ENCODE data around the gene ASAP3.
"Not testable (repeated sequence)": the region's sequence is repeated elsewhere in the genome, so short reads cannot be mapped to it uniquely, and the experiment has no call there.

Gene ASAP3

GRCh38 chr1:23381233-23381885 lies 102.6 kb downstream of the ASAP3 start:
- no peak overlapping the region for H3K4me2 ChIP-seq (ENCODE audit: low read depth, low read length, poor library complexity, severe bottlenecking)
- no peaks in the 10 kb centered on the region for H3K27me3 ChIP-seq (ENCODE audit: low read length)
- no peaks in the 10 kb centered on the region for H4K20me1 ChIP-seq (ENCODE audit: low read depth, low read length)
- no peak overlapping the region for H2AFZ ChIP-seq (ENCODE audit: low read depth, low read length, severe bottlenecking)
- H3K79me2 ChIP-seq (ENCODE audit: insufficient read depth, low read length), result no peaks in the 10 kb centered on the region
- H3K9me2 ChIP-seq (replicated peaks; ENCODE audit: insufficient read depth, low read length), result no peaks in the 10 kb centered on the region
- no peak overlapping the region for H3K4me3 ChIP-seq (ENCODE audit: insufficient read depth, low read length, poor library complexity, severe bottlenecking)
- no peaks in the 10 kb centered on the region for H3K9me3 ChIP-seq (ENCODE audit: insufficient read depth, low read length)
- H3K27ac ChIP-seq (ENCODE audit: low read depth, low read length), result no peak overlapping the region
- H3F3A ChIP-seq (ENCODE audit: insufficient read depth), result no peaks in the 10 kb centered on the region
- TF ChIP-seq EZH2phosphoT487 (conservative IDR thresholded peaks at IDR 0.05; ENCODE audit: low read length) (no peak), CTCF (IDR thresholded peaks at IDR 0.05; ENCODE audit: insufficient read depth, low read length, poor library complexity, severe bottlenecking) (no peak)
- H3K9ac ChIP-seq (ENCODE audit: low read length), result no peak overlapping the region
- no peaks in the 10 kb centered on the region for H3K36me3 ChIP-seq (ENCODE audit: low read length)

- Histone ChIP-seq H3K36me3 (ENCODE audit: low read length) (no peaks in the 10 kb centered on the region), H3K4me3 (ENCODE audit: insufficient read depth, low read length, poor library complexity, severe bottlenecking) (no peak overlapping the region), H3F3A (ENCODE audit: insufficient read depth) (no peaks in the 10 kb centered on the region), H3K79me2 (ENCODE audit: insufficient read depth, low read length) (no peaks in the 10 kb centered on the region), H3K9me2 (replicated peaks; ENCODE audit: insufficient read depth, low read length) (no peaks in the 10 kb centered on the region), H3K9me3 (ENCODE audit: insufficient read depth, low read length) (no peaks in the 10 kb centered on the region), H3K4me2 (ENCODE audit: low read depth, low read length, poor library complexity, severe bottlenecking) (no peak overlapping the region), H2AFZ (ENCODE audit: low read depth, low read length, severe bottlenecking) (no peak overlapping the region), H4K20me1 (ENCODE audit: low read depth, low read length) (no peaks in the 10 kb centered on the region), H3K9ac (ENCODE audit: low read length) (no peak overlapping the region), H3K27ac (ENCODE audit: low read depth, low read length) (no peak overlapping the region), H3K27me3 (ENCODE audit: low read length) (no peaks in the 10 kb centered on the region)
- TF ChIP-seq CTCF (IDR thresholded peaks at IDR 0.05; ENCODE audit: insufficient read depth, low read length, poor library complexity, severe bottlenecking) (no peak), EZH2phosphoT487 (conservative IDR thresholded peaks at IDR 0.05; ENCODE audit: low read length) (no peak)
These were observed 103.3 kb downstream of the ASAP3 start for GRCh38 chr1:23380719-23381118.

- not testable (repeated sequence) for H3K4me3 ChIP-seq (ENCODE audit: insufficient read depth, low read length, poor library complexity, severe bottlenecking); H3K9ac ChIP-seq (ENCODE audit: low read length); H3K27ac ChIP-seq (ENCODE audit: low read depth, low read length); H4K20me1 ChIP-seq (ENCODE audit: low read depth, low read length); H2AFZ ChIP-seq (ENCODE audit: low read depth, low read length, severe bottlenecking); H3K27me3 ChIP-seq (ENCODE audit: low read length); H3K9me2 ChIP-seq (replicated peaks; ENCODE audit: insufficient read depth, low read length); H3K36me3 ChIP-seq (ENCODE audit: low read length); H3K4me2 ChIP-seq (ENCODE audit: low read depth, low read length, poor library complexity, severe bottlenecking); H3K9me3 ChIP-seq (ENCODE audit: insufficient read depth, low read length); H3F3A ChIP-seq (ENCODE audit: insufficient read depth); H3K79me2 ChIP-seq (ENCODE audit: insufficient read depth, low read length)
These were observed 103.7 kb downstream of the ASAP3 start for GRCh38 chr1:23380236-23380635.

Data from SU-DHL-6 (cell line).